GM23248 (cell line): ENCODE measurements around the gene ATP2C2.

Experiments
- EZH2 ChIP-seq: fragments of 200-600 bp; sonication (generic); IDR thresholded peaks from 2 replicates; pipeline ENCODE4 v1.6.1; 2018; ENCODE audit warnings: antibody characterized with exemption, mild to moderate bottlenecking; ENCODE audit not compliant: insufficient read depth, poor library complexity, severe bottlenecking
- EZH2phosphoT487 ChIP-seq: fragments of 200-600 bp; sonication (generic); IDR thresholded peaks from 2 replicates; pipeline ENCODE4 v1.6.1; 2018; ENCODE audit warnings: antibody characterized with exemption, moderate library complexity, mild to moderate bottlenecking, low read depth; ENCODE audit not compliant: insufficient read depth

GRCh38 chr16:84411768-84412167, 43.4 kb downstream of the ATP2C2 start:
- no peak for TF ChIP-seq EZH2
- no peak for TF ChIP-seq EZH2phosphoT487
